Measurements from ENCODE around the gene ACSS3.

DNA sequence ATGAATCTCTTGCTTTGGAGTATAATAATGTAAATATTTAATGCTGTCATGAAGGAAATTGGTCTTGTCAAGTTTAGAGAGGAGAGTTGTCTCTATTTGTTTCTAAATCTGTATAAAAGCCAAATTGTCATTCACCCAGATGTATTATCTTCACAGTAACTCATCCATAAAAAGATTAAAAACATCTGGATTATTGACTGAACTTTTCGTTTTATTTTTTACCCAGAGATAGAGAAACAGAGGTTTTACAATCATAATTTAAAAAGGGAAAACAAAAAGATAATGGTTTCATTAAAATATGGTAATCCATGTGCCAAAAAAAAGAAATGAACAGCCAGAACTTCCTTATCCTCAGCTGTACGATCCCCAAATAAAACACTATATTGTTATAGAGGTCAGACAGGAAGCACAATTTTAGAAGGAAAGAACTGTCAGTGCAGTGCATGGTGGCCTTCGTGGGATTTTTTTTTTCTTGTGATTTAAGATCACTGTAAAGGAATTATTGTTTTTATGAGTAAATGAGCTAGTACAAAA is 125.9 kb downstream of the ACSS3 start:
- TF ChIP-seq, protein P1, sequence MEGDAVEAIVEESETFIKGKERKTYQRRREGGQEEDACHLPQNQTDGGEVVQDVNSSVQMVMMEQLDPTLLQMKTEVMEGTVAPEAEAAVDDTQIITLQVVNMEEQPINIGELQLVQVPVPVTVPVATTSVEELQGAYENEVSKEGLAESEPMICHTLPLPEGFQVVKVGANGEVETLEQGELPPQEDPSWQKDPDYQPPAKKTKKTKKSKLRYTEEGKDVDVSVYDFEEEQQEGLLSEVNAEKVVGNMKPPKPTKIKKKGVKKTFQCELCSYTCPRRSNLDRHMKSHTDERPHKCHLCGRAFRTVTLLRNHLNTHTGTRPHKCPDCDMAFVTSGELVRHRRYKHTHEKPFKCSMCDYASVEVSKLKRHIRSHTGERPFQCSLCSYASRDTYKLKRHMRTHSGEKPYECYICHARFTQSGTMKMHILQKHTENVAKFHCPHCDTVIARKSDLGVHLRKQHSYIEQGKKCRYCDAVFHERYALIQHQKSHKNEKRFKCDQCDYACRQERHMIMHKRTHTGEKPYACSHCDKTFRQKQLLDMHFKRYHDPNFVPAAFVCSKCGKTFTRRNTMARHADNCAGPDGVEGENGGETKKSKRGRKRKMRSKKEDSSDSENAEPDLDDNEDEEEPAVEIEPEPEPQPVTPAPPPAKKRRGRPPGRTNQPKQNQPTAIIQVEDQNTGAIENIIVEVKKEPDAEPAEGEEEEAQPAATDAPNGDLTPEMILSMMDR (IDR thresholded peaks at IDR 0.05; ENCODE audit: low read length) = no peak
- no peak for TF ChIP-seq EZH2 (IDR thresholded peaks at IDR 0.05; ENCODE audit: borderline replicate concordance, low read length)
